Measurements from ENCODE around the gene SORCS3. TPM values are rescaled to one million over a fixed set of nuclear protein-coding genes. Genes with fewer than 3 reads are reported as not detected.

Gene SORCS3
- total and polyA plus RNA-seq, 10 of the 15 experiments (the other 5 are each of a cell fraction or from before 2014, with no cell fraction given), result 0.01 to 0.04 (median 0.02) TPM; not detected in 7

DNA sequence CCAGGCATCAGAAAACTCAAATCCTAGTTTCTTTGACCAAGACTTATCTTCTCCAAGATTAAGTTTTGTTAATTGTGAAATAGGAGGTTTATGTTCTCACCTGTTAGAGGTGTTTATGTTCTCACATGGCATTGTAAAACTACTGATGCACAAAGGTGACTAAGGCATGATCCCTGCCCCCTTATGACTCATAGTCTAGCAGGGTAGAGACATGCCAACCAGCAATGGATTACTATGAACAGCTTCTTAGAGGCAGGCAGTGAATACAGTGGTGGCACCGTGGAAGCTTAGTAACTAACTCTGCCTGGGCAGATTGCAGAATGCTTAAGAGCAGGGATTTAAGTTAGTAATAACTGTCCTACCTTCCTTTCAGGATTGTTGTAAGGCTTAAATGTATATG, 400.9 kb downstream of the SORCS3 start (continued):
- TF ChIP-seq RBBP5 (conservative IDR thresholded peaks at IDR 0.05), result no peak
- no peak for TF ChIP-seq IKZF2 (IDR thresholded peaks at IDR 0.05)
- no peak for TF ChIP-seq BACH1 (IDR thresholded peaks at IDR 0.05; ENCODE audit: borderline replicate concordance)
- TF ChIP-seq, protein P1, sequence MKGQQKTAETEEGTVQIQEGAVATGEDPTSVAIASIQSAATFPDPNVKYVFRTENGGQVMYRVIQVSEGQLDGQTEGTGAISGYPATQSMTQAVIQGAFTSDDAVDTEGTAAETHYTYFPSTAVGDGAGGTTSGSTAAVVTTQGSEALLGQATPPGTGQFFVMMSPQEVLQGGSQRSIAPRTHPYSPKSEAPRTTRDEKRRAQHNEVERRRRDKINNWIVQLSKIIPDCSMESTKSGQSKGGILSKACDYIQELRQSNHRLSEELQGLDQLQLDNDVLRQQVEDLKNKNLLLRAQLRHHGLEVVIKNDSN (IDR thresholded peaks at IDR 0.05; ENCODE audit: borderline replicate concordance, extremely low read length, insufficient read depth, low read depth, low read length), result no peak
- no peak for TF ChIP-seq TCF3 (IDR thresholded peaks at IDR 0.05; ENCODE audit: borderline replicate concordance, insufficient read depth, low read depth, low read length)
- no peak for TF ChIP-seq HDGF (IDR thresholded peaks at IDR 0.05)

DNA sequence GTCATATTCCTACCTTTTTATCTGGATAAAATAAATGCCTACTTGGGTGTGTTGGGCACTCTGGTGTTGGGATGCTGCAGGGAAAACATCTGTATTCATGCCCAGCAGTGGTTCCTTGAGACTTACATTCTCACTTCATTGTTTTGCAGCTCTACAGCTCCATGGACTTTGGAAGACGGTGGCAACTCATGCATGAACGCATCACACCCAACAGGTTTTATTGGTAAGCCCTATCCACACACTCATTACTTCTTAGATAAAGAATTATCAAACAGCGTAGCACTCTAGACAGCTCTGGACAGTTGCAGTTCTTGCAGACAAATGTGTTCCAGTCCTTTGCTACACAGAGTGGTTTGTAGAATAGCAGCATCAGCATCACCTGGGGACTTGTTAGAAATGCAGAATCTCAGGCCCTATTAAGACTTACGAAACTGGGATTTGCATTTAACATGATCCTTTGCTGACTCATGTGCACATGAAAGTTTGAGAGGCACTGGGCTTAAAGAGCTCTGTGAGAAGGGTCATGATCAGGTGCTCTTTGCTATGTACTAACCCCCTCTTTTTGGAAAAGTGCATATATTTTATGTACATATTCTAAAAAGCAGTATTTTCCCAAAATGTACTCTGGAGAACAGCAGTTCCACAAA, 401.9 kb downstream of the SORCS3 start:
- H3K9me3 ChIP-seq (replicated peaks; ENCODE audit: control insufficient read depth, insufficient read depth, low read length), result no peaks in the 10 kb centered on the region
- no peak overlapping the region for H3K27ac ChIP-seq (ENCODE audit: control insufficient read depth, insufficient read depth)
- no peak overlapping the region for H2AFZ ChIP-seq (ENCODE audit: control insufficient read depth, low read depth, low read length)
- no peaks in the 10 kb centered on the region for H3K36me3 ChIP-seq (ENCODE audit: control insufficient read depth in 2 of 2, insufficient read depth in 2 of 2, low read length in 1 of 2)
- intact Hi-C loops (cut with micrococcal nuclease; ENCODE audit: unreplicated experiment), result no loop called here
- SMC1A ChIA-PET (ENCODE audit: uncharacterized antibody, unreplicated experiment), result no interaction called here
- BruUV-seq (replicated peaks), result no TSS peak
- H3K4me1 ChIP-seq (ENCODE audit: control insufficient read depth, insufficient read depth, low read length), result no peaks in the 10 kb centered on the region
- CTCF ChIA-PET, result no interaction called here
- no peak overlapping the region for H3K4me3 ChIP-seq
- FAIRE-seq (no peak), ATAC-seq (no peak), DNase-seq (ENCODE audit: low read depth, low spot score) (no peak)
- in situ Hi-C loops (cut with MboI), result no loop called here
- H3K27me3 ChIP-seq (replicated peaks in 1 of 2; ENCODE audit: control insufficient read depth in 2 of 2, insufficient read depth in 2 of 2, low read length in 1 of 2), result no peaks in the 10 kb centered on the region
- RAD21 ChIA-PET (ENCODE audit: unreplicated experiment), result no interaction called here
- POLR2A ChIA-PET, result no interaction called here
- no peak overlapping the region for H3K9ac ChIP-seq (ENCODE audit: control insufficient read depth, insufficient read depth, low read length)
- no peaks in the 10 kb centered on the region for H4K20me1 ChIP-seq (ENCODE audit: control insufficient read depth, insufficient read depth)
- WGBS (ENCODE audit: insufficient coverage, insufficient replicate concordance, low lambda C conversion rate, missing lambda C conversion rate), result 10% methylated on average over 4 of the region's 4 CpGs
- H3K4me2 ChIP-seq (ENCODE audit: control insufficient read depth, insufficient read depth), result no peak overlapping the region
- H3K79me2 ChIP-seq (ENCODE audit: control insufficient read depth, insufficient read depth, low read length), result no peaks in the 10 kb centered on the region
- TF ChIP-seq, protein P2, sequence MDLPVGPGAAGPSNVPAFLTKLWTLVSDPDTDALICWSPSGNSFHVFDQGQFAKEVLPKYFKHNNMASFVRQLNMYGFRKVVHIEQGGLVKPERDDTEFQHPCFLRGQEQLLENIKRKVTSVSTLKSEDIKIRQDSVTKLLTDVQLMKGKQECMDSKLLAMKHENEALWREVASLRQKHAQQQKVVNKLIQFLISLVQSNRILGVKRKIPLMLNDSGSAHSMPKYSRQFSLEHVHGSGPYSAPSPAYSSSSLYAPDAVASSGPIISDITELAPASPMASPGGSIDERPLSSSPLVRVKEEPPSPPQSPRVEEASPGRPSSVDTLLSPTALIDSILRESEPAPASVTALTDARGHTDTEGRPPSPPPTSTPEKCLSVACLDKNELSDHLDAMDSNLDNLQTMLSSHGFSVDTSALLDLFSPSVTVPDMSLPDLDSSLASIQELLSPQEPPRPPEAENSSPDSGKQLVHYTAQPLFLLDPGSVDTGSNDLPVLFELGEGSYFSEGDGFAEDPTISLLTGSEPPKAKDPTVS (IDR thresholded peaks at IDR 0.05; ENCODE audit: low read depth, low read length), result no peak
- TF ChIP-seq KAT2A (conservative IDR thresholded peaks at IDR 0.05; ENCODE audit: control insufficient read depth, low read depth, low read length) (no peak), ZBED1 (IDR thresholded peaks at IDR 0.05; ENCODE audit: borderline replicate concordance) (no peak), FOS (IDR thresholded peaks at IDR 0.05; ENCODE audit: borderline replicate concordance, extremely low read depth, insufficient read length) (no peak), HDAC2 (IDR thresholded peaks at IDR 0.05) (no peak), EZH2 (IDR thresholded peaks at IDR 0.05; ENCODE audit: borderline replicate concordance, control insufficient read depth, low read depth, low read length) (no peak)
- TF ChIP-seq, protein P3, sequence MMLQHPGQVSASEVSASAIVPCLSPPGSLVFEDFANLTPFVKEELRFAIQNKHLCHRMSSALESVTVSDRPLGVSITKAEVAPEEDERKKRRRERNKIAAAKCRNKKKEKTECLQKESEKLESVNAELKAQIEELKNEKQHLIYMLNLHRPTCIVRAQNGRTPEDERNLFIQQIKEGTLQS (IDR thresholded peaks at IDR 0.05; ENCODE audit: borderline replicate concordance, extremely low read depth, low read depth, low read length), result no peak

All from GM12878 (cell line).